IMR-90 (cell line): ENCODE data around the gene PRR19. TPM values are rescaled to one million over a fixed set of nuclear protein-coding genes. Genes with fewer than 3 reads are reported as not detected.

Experiments used
- ATAC-seq: fragments of 200-7000 bp; cut with Tn5 transposase; 2 replicates; pipeline ENCODE4 v1.9.1; 2020; ENCODE audit warnings: low read depth, mild to moderate bottlenecking, moderate library complexity
- BruUV-seq: library from RNA; stranded (reverse); fragments of 400-500 nt; replicated peaks from 2 replicates; lab custom pipeline; 2021; lab: Mats Ljungman, UMichigan
- CTCF ChIA-PET: fragments of 300-600 bp; formaldehyde crosslinking; extraction: SDS; loops from one replicate; lab custom pipeline; 2021; ENCODE audit warnings: antibody characterized with exemption; lab: Yijun Ruan, JAX
- POLR2A ChIA-PET: fragments of 300-600 bp; sonication (Branson Sonifier 250); formaldehyde crosslinking; loops from one replicate; lab custom pipeline; 2022; ENCODE audit warnings: antibody characterized with exemption; ENCODE audit not compliant: unreplicated experiment; lab: Charles Lee
- DNase-seq: peaks from one replicate; pipeline ENCODE4 v3.0.0; 2013
- H2AFZ ChIP-seq: replicated peaks from 2 replicates; pipeline ENCODE3; 2013; ENCODE audit warnings: low read length, mild to moderate bottlenecking; ENCODE audit not compliant: poor library complexity
- H2AK5ac ChIP-seq: 2 replicates; pipeline ENCODE4 v1.6.1; 2013; ENCODE audit warnings: low read depth, low read length, inconsistent platforms
- H2AK9ac ChIP-seq: replicated peaks from 2 replicates; pipeline ENCODE3; 2013; ENCODE audit warnings: mild to moderate bottlenecking, low read depth, low read length, moderate library complexity; ENCODE audit not compliant: poor library complexity
- H2BK120ac ChIP-seq: 2 replicates; pipeline ENCODE4 v1.6.1; 2013; ENCODE audit warnings: low read depth, low read length, inconsistent platforms
- H2BK15ac ChIP-seq: 3 replicates; pipeline ENCODE4 v1.6.1; 2013; ENCODE audit warnings: low read depth, low read length, inconsistent platforms
- H2BK20ac ChIP-seq: 2 replicates; pipeline ENCODE4 v1.6.1; 2013; ENCODE audit warnings: low read depth, mild to moderate bottlenecking, inconsistent platforms, low read length, moderate library complexity
- H2BK5ac ChIP-seq: 2 replicates; pipeline ENCODE4 v1.6.1; 2013; ENCODE audit warnings: mild to moderate bottlenecking, low read depth, low read length, inconsistent platforms; ENCODE audit not compliant: poor library complexity, severe bottlenecking
- H3K14ac ChIP-seq: replicated peaks from 2 replicates; pipeline ENCODE4 v1.6.1; 2013; ENCODE audit warnings: low read depth, low read length, inconsistent platforms
- H3K18ac ChIP-seq: 2 replicates; pipeline ENCODE4 v1.6.1; 2013; ENCODE audit warnings: low read depth, low read length, control low read depth
- H3K23ac ChIP-seq: 2 replicates; pipeline ENCODE4 v1.6.1; 2013; ENCODE audit warnings: low read depth, low read length, inconsistent platforms
- H3K27ac ChIP-seq: 2 replicates; pipeline ENCODE4 v1.5.1; 2013; ENCODE audit warnings: mild to moderate bottlenecking, control low read depth, low read length; ENCODE audit not compliant: insufficient read depth
- H3K27me3 ChIP-seq: 2 replicates; pipeline ENCODE4 v1.6.1; 2013; ENCODE audit warnings: low read length; ENCODE audit not compliant: control insufficient read depth, insufficient read depth
- H3K36me3 ChIP-seq: 2 replicates; pipeline ENCODE4 v1.6.1; 2013; ENCODE audit warnings: low read length, mixed read lengths; ENCODE audit not compliant: control insufficient read depth, insufficient read depth
- H3K4ac ChIP-seq: 2 replicates; pipeline ENCODE4 v1.6.1; 2013; ENCODE audit warnings: low read depth, low read length, inconsistent platforms
- H3K4me1 ChIP-seq: 2 replicates; pipeline ENCODE4 v1.6.1; 2013; ENCODE audit warnings: low read length, mixed read lengths; ENCODE audit not compliant: control insufficient read depth, insufficient read depth
- H3K4me2 ChIP-seq: 2 replicates; pipeline ENCODE4 v1.6.1; 2013; ENCODE audit warnings: low read depth, mild to moderate bottlenecking, control low read depth, low read length, moderate library complexity
- H3K4me3 ChIP-seq: 2 replicates; pipeline ENCODE4 v1.5.1; 2013; ENCODE audit warnings: low read depth, mild to moderate bottlenecking, control low read depth, low read length, moderate library complexity; ENCODE audit not compliant: insufficient read depth
- H3K56ac ChIP-seq: 2 replicates; pipeline ENCODE4 v1.6.1; 2013; ENCODE audit warnings: low read length, inconsistent platforms; ENCODE audit not compliant: insufficient read depth; ENCODE audit errors: extremely low read depth
- H3K79me1 ChIP-seq, 2 experiments: 2 replicates each; pipeline ENCODE4 v1.6.1; 2013; ENCODE audit warnings: low read length in 2 of 2, inconsistent platforms in 1 of 2, low read depth in 1 of 2
- H3K9ac ChIP-seq: 2 replicates; pipeline ENCODE4 v1.6.1; 2013; ENCODE audit warnings: low read depth, low read length, control low read depth
- H3K9me1 ChIP-seq: 2 replicates; pipeline ENCODE4 v1.6.1; 2013; ENCODE audit warnings: low read length, inconsistent platforms; ENCODE audit not compliant: insufficient read depth
- H3K9me3 ChIP-seq: 2 replicates; pipeline ENCODE4 v1.6.1; 2013; ENCODE audit warnings: low read length; ENCODE audit not compliant: control insufficient read depth, insufficient read depth
- H4K20me1 ChIP-seq: 2 replicates; pipeline ENCODE4 v1.6.1; 2013; ENCODE audit warnings: low read length, inconsistent platforms; ENCODE audit not compliant: insufficient read depth
- H4K5ac ChIP-seq: 2 replicates; pipeline ENCODE4 v1.6.1; 2013; ENCODE audit warnings: mild to moderate bottlenecking, low read depth, low read length, control low read depth
- H4K8ac ChIP-seq, 2 experiments: 2 replicates each; pipeline ENCODE4 v1.6.1; 2013; ENCODE audit warnings: low read depth in 2 of 2, low read length in 2 of 2, control low read depth in 1 of 2, inconsistent platforms in 1 of 2
- H4K91ac ChIP-seq: 2 replicates; pipeline ENCODE4 v1.6.1; 2013; ENCODE audit warnings: low read depth, low read length, inconsistent platforms; ENCODE audit not compliant: insufficient read depth
- BHLHE40 ChIP-seq: fragments of 150-350 bp; IDR thresholded peaks from 2 replicates; pipeline ENCODE4 v1.6.1; 2016; ENCODE audit warnings: mild to moderate bottlenecking, low read depth, low read length
- CEBPB ChIP-seq: IDR thresholded peaks from 2 replicates; pipeline ENCODE4 v1.6.1; 2012; ENCODE audit warnings: low read depth, low read length, improper control_type of control experiment
- CTCF ChIP-seq: conservative IDR thresholded peaks from 2 replicates; pipeline ENCODE4 v1.5.1; 2012; ENCODE audit warnings: mild to moderate bottlenecking, low read depth, low read length, improper control_type of control experiment
- FOS ChIP-seq: fragments of 150-350 bp; IDR thresholded peaks from 2 replicates; pipeline ENCODE4 v1.6.1; 2016; ENCODE audit warnings: low read depth, low read length
- MAFK ChIP-seq: IDR thresholded peaks from 2 replicates; pipeline ENCODE4 v1.6.1; 2012; ENCODE audit warnings: low read depth, low read length, improper control_type of control experiment
- MAZ ChIP-seq: IDR thresholded peaks from 2 replicates; pipeline ENCODE4 v1.6.1; 2012; ENCODE audit warnings: low read depth, mild to moderate bottlenecking, low read length, improper control_type of control experiment, moderate library complexity, borderline replicate concordance
- MXI1 ChIP-seq: IDR thresholded peaks from 2 replicates; pipeline ENCODE4 v1.6.1; 2012; ENCODE audit warnings: low read depth, mild to moderate bottlenecking, low read length, moderate library complexity, borderline replicate concordance
- NFE2L2 ChIP-seq: fragments of 150-350 bp; IDR thresholded peaks from 2 replicates; pipeline ENCODE4 v1.6.1; 2016; ENCODE audit warnings: low read depth, mild to moderate bottlenecking, low read length
- POLR2A ChIP-seq: IDR thresholded peaks from 2 replicates; pipeline ENCODE4 v1.6.1; 2012; ENCODE audit warnings: mild to moderate bottlenecking, low read depth, low read length
- RAD21 ChIP-seq: IDR thresholded peaks from 2 replicates; pipeline ENCODE4 v1.6.1; 2012; ENCODE audit warnings: low read length, improper control_type of control experiment
- RCOR1 ChIP-seq: IDR thresholded peaks from 2 replicates; pipeline ENCODE4 v1.6.1; 2012; ENCODE audit warnings: mild to moderate bottlenecking, low read length, improper control_type of control experiment; ENCODE audit not compliant: insufficient replicate concordance
- RFX5 ChIP-seq: IDR thresholded peaks from 2 replicates; pipeline ENCODE4 v1.8.0; 2012; ENCODE audit warnings: low read depth, mild to moderate bottlenecking, low read length, moderate library complexity
- SMC3 ChIP-seq: fragments of 150-350 bp; IDR thresholded peaks from 2 replicates; pipeline ENCODE4 v1.6.1; 2016; ENCODE audit warnings: low read depth, mild to moderate bottlenecking, antibody characterized with exemption, low read length, moderate library complexity
- USF2 ChIP-seq: fragments of 150-350 bp; IDR thresholded peaks from 2 replicates; pipeline ENCODE4 v1.6.1; 2017; ENCODE audit warnings: mild to moderate bottlenecking, antibody characterized with exemption, low read length, low read depth
- WGBS, 2 experiments: methylation state at CpG; one replicate each; pipeline versions ENCODE4 v1.1.5 to v1.1.7; 2013; ENCODE audit warnings: missing lambda C conversion rate in 2 of 2; ENCODE audit not compliant: insufficient read length in 1 of 2; ENCODE audit errors: extremely low coverage in 2 of 2; 5-methylcytosine and 5-hydroxymethylcytosine counted together
- dilution Hi-C: fragments of 300-500 bp; cut with HindIII; formaldehyde crosslinking; loops from one replicate; pipeline ENCODE4 v1.14.3; 2018; ENCODE audit warnings: low sequenced_read_pairs; ENCODE audit not compliant: unreplicated experiment
- in situ Hi-C: fragments of 300-500 bp; cut with MboI; formaldehyde crosslinking; loops from 3 replicates; pipeline ENCODE4 v1.14.3; 2019; ENCODE audit warnings: low sequenced_read_pairs, inconsistent platforms, mixed read lengths
- intact Hi-C: fragments of 100-400 bp; cut with micrococcal nuclease; formaldehyde crosslinking; loops from 2 replicates; pipeline ENCODE4 v1.10.0; 2022
- polyA plus RNA-seq, 3 experiments: library from polyadenylated mRNA; depleted of rRNA; stranded (reverse); fragments of >200 nt; gene quantifications; 2 replicates each; pipeline ENCODE4 v1.2.3, GENCODE V29; 2012; ENCODE audit warnings: low replicate concordance in 1 of 3
- total RNA-seq: library from RNA; depleted of rRNA; stranded (reverse); fragments of >200 nt; gene quantifications from 2 replicates; pipeline ENCODE4 v1.2.3, GENCODE V29; 2012
- TF ChIP-seq, protein P1 (sequence below): fragments of 150-350 bp; IDR thresholded peaks from 2 replicates; pipeline ENCODE4 v1.6.1; 2016; ENCODE audit warnings: low read depth, mild to moderate bottlenecking, low read length, moderate library complexity, borderline replicate concordance

The PRR19 gene
- total and polyA plus RNA-seq, 2 of the 4 experiments (the other 2 are of a cell fraction), result 0.36 to 1.6 TPM

DNA sequence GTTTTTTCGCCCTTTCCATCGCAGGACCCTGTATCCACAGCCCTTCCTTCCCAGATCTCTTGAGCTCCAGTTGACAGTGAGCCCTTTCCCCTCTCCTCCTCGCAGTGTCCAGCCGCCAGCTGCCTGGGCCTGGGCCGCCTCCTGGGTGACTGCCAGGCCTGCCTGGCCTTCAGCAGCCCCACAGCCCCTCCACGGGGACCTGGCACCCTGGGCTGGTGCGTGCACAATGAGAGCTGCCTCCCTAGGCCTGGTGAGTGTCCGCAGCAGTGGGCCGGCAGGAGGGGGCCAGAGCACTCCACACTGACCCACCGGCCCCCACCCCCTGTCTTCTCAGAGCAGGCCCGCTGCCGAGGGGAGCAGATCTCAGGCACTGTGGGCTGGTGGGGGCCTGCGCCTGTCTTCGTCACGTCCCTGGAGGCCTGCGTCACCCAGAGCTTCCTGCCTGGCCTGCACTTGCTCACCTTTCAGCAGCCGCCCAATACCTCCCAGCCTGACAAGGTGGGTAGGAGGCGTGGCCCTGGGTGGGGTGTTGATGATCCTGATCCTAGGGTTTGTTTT lies 42.5 kb downstream of the PRR19 start:
- H4K8ac ChIP-seq, result no peak overlapping the region
- H3K4me1 ChIP-seq, result no peaks in the 10 kb centered on the region; the same call in 1 of the 2 replicates
- CTCF ChIA-PET, result no interaction called here
- POLR2A ChIA-PET, result no interaction called here
- WGBS, 2 experiments, result 87% methylated on average over 3 of the region's 18 CpGs; no CpG with 5 or more reads in 1 of the 2 experiments
- H3K4me2 ChIP-seq, result no peak overlapping the region
- H2BK5ac ChIP-seq, result no peak overlapping the region
- no peak for ATAC-seq
- H2AFZ ChIP-seq, result no peak overlapping the region
- no peak overlapping the region for H2BK15ac ChIP-seq
- H3K56ac ChIP-seq, result no peak overlapping the region
- H3K18ac ChIP-seq, result no peak overlapping the region
- dilution Hi-C loops, result no loop called here
- no peaks in the 10 kb centered on the region for H3K79me1 ChIP-seq
- H3K27ac ChIP-seq, result no peak overlapping the region
- no peaks in the 10 kb centered on the region for H3K27me3 ChIP-seq
- H3K14ac ChIP-seq, result no peak overlapping the region
- in situ Hi-C loops, result no loop called here
- no peak overlapping the region for H3K4me3 ChIP-seq
- H3K4ac ChIP-seq, result no peak overlapping the region
- no TSS peak for BruUV-seq
- no peak overlapping the region for H3K9ac ChIP-seq
- DNase-seq, result no peak
- no peak overlapping the region for H4K5ac ChIP-seq
- H4K20me1 ChIP-seq, result no peaks in the 10 kb centered on the region
- intact Hi-C loops, result no loop called here
- H3K9me3 ChIP-seq, result no peaks in the 10 kb centered on the region
- H2BK120ac ChIP-seq, result no peak overlapping the region
- TF ChIP-seq CTCF (no peak), NFE2L2 (no peak), FOS (no peak), RCOR1 (no peak), MAZ (no peak), RAD21 (no peak), MAFK (no peak), MXI1 (no peak), BHLHE40 (no peak), SMC3 (no peak), POLR2A (no peak), RFX5 (no peak), CEBPB (no peak), USF2 (no peak)
- TF ChIP-seq, protein P1, sequence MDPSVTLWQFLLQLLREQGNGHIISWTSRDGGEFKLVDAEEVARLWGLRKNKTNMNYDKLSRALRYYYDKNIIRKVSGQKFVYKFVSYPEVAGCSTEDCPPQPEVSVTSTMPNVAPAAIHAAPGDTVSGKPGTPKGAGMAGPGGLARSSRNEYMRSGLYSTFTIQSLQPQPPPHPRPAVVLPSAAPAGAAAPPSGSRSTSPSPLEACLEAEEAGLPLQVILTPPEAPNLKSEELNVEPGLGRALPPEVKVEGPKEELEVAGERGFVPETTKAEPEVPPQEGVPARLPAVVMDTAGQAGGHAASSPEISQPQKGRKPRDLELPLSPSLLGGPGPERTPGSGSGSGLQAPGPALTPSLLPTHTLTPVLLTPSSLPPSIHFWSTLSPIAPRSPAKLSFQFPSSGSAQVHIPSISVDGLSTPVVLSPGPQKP, result no peak
- H2AK5ac ChIP-seq, result no peak overlapping the region
- no peak overlapping the region for H2AK9ac ChIP-seq
- H2BK20ac ChIP-seq, result no peak overlapping the region
- H3K36me3 ChIP-seq, result peaks cover 18% of the 10 kb centered on the region; the same call in 1 of the 2 replicates
- H3K23ac ChIP-seq, result no peak overlapping the region
- H3K9me1 ChIP-seq, result no peaks in the 10 kb centered on the region; the same call in 1 of the 2 replicates
- no peak overlapping the region for H4K91ac ChIP-seq
